ENCODE results near the gene PAQR9. TPM values are rescaled to one million over a fixed set of nuclear protein-coding genes. Genes with fewer than 3 reads are reported as not detected.

PAQR9 gene
- total and polyA plus RNA-seq, 2 donors (not counting 3 experiments of a cell fraction or from before 2014, with no cell fraction given), result not detected

DNA sequence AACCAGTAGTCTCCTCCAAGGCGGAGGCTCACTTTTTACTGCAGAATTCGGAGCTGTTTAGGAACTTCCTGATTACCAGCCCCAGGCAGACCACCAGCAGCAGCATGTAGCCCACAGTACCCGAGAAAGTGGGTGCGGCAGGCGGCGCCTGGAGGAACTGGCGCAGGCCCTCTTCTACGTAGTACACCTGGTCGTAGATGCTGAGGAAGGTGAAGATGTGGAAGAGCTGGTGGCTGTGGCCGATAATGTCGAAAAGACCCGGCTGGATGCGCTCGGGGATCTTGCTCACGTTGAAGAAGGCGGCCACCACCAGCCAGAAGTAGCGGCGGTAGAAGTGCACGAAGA, 1.3 kb downstream of the PAQR9 start:
- no peaks in the 10 kb centered on the region for H3K9me1 ChIP-seq (replicated peaks; ENCODE audit: control insufficient read depth, extremely low read depth, insufficient read depth, low read length)
- ChIA-PET POLR2A (no interaction called here), CTCF (no interaction called here)
- H4K20me1 ChIP-seq (replicated peaks; ENCODE audit: control insufficient read depth, extremely low read depth, insufficient read depth, low read length), result peaks cover 2% of the 10 kb centered on the region
- DNase-seq (ENCODE audit: low read depth, low spot score) (no peak), FAIRE-seq (no peak)
- no peak overlapping the region for H2AFZ ChIP-seq (ENCODE audit: low read depth, low read length)
- H3K9me3 ChIP-seq (replicated peaks; ENCODE audit: control insufficient read depth, insufficient read depth, low read length), result no peaks in the 10 kb centered on the region
- H3K4me3 ChIP-seq (replicated peaks in 1 of 3; ENCODE audit: insufficient read depth in 1 of 3, low read depth in 1 of 3, low read length in 3 of 3), result no peak overlapping the region
- H3K4me2 ChIP-seq (ENCODE audit: insufficient read depth, low read length), result no peak overlapping the region
- intact Hi-C loops (cut with micrococcal nuclease), result loop anchor here (5.0 kb wide), 1 partner anchor 75 kb away; the partner anchor contains the start of gene PCOLCE2
- TF ChIP-seq JUN (IDR thresholded peaks at IDR 0.05; ENCODE audit: borderline replicate concordance, insufficient read depth, insufficient read length, low read depth), result no peak
- no peak for TF ChIP-seq POLR2A (IDR thresholded peaks at IDR 0.05; ENCODE audit: low read depth, low read length)
- TF ChIP-seq GATA2 (IDR thresholded peaks at IDR 0.05; ENCODE audit: insufficient read depth, insufficient read length, low read depth, low read length), result no peak
- no peak for TF ChIP-seq POLR2AphosphoS5 (IDR thresholded peaks at IDR 0.05; ENCODE audit: insufficient read depth, low read depth, low read length)
- TF ChIP-seq, protein P1, sequence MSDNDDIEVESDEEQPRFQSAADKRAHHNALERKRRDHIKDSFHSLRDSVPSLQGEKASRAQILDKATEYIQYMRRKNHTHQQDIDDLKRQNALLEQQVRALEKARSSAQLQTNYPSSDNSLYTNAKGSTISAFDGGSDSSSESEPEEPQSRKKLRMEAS (IDR thresholded peaks at IDR 0.05; ENCODE audit: insufficient read depth, insufficient read length), result no peak
- no peak for TF ChIP-seq MYC (IDR thresholded peaks at IDR 0.05; ENCODE audit: low read depth, low read length)
- no peak for TF ChIP-seq EZH2 (IDR thresholded peaks at IDR 0.05; ENCODE audit: borderline replicate concordance, low read depth, low read length, severe bottlenecking)
- no peak for TF ChIP-seq FOS (IDR thresholded peaks at IDR 0.05; ENCODE audit: borderline replicate concordance, insufficient read depth, low read length)
- no peak for TF ChIP-seq CTCF (IDR thresholded peaks at IDR 0.05; ENCODE audit: extremely low read depth in 1 of 2, insufficient read depth in 1 of 2, low read depth in 1 of 2, low read length in 2 of 2)
- BruUV-seq (replicated peaks), result no TSS peak
- H3K9ac ChIP-seq (replicated peaks; ENCODE audit: extremely low read depth, insufficient read depth, low read length), result no peak overlapping the region
- H3K79me2 ChIP-seq (ENCODE audit: control insufficient read depth, insufficient read depth, low read length), result no peaks in the 10 kb centered on the region
- H3K27me3 ChIP-seq (ENCODE audit: control insufficient read depth in 2 of 2, insufficient read depth in 2 of 2, low read length in 2 of 2), result peaks cover 56 to 93% of the 10 kb centered on the region in 2 experiments
- H3K36me3 ChIP-seq (ENCODE audit: control insufficient read depth in 2 of 2, extremely low read depth in 1 of 2, insufficient read depth in 2 of 2, low read length in 2 of 2), result no peaks in the 10 kb centered on the region
- no peak overlapping the region for H3K27ac ChIP-seq (ENCODE audit: insufficient read depth, low read depth, low read length)
- no peaks in the 10 kb centered on the region for H3K4me1 ChIP-seq (ENCODE audit: control insufficient read depth, extremely low read depth, insufficient read depth, low read length)
- dilution Hi-C loops (cut with MboI; ENCODE audit: extremely low pct_ligation_motif_present, low sequenced_read_pairs), result no loop called here

Measured in endothelial cell of umbilical vein (primary cell).